WTC11 (cell line): ENCODE results near the gene CDK8. TPM values are rescaled to one million over a fixed set of nuclear protein-coding genes. Genes with fewer than 3 reads are reported as not detected.

ENCODE experiments used
- ATAC-seq: fragments of 200-7000 bp; cut with Tn5 transposase; 2 replicates; pipeline ENCODE4 v1.10.0; 2021; ENCODE audit warnings: mild to moderate bottlenecking, moderate library complexity
- CTCF ChIA-PET: fragments of 300-600 bp; sonication (Branson Sonifier 250); formaldehyde crosslinking; loops from one replicate; lab custom pipeline; 2021; ENCODE audit warnings: antibody characterized with exemption; lab: Charles Lee
- POLR2A ChIA-PET: fragments of 350-600 bp; sonication (Branson Sonifier 250); formaldehyde crosslinking; loops from one replicate; lab custom pipeline; 2021; ENCODE audit warnings: antibody characterized with exemption; lab: Charles Lee
- DNase-seq: peaks from one replicate; pipeline ENCODE4 v3.0.0; 2021; ENCODE audit warnings: low spot score
- H3K27ac Mint-ChIP-seq: 2 replicates; pipeline ENCODE4 v1.8.0; 2021; ENCODE audit warnings: mixed read lengths
- H3K27me3 Mint-ChIP-seq: 2 replicates; pipeline ENCODE4 v1.8.0; 2021; ENCODE audit warnings: low read depth, mild to moderate bottlenecking, moderate library complexity, mixed read lengths
- H3K36me3 Mint-ChIP-seq: 2 replicates; pipeline ENCODE4 v1.8.0; 2021; ENCODE audit warnings: mixed read lengths
- H3K4me1 Mint-ChIP-seq: 2 replicates; pipeline ENCODE4 v1.8.0; 2022; ENCODE audit warnings: mixed read lengths
- H3K4me3 Mint-ChIP-seq: 2 replicates; pipeline ENCODE4 v1.8.0; 2021; ENCODE audit warnings: mild to moderate bottlenecking, moderate library complexity, mixed read lengths
- H3K9me3 Mint-ChIP-seq: 2 replicates; pipeline ENCODE4 v1.8.0; 2021; ENCODE audit warnings: mixed read lengths
- CBFB ChIP-seq: sonication (generic); formaldehyde crosslinking; IDR thresholded peaks from 2 replicates; pipeline ENCODE4 v1.8.1; 2022; ENCODE audit warnings: mild to moderate bottlenecking, low read depth, missing genetic modification reagents
- CREM ChIP-seq: sonication (generic); formaldehyde crosslinking; IDR thresholded peaks from 2 replicates; pipeline ENCODE4 v1.8.1; 2022; ENCODE audit warnings: mild to moderate bottlenecking, missing genetic modification reagents, moderate library complexity
- ETV6 ChIP-seq: sonication (generic); formaldehyde crosslinking; IDR thresholded peaks from 2 replicates; pipeline ENCODE4 v1.8.1; 2022; ENCODE audit warnings: mild to moderate bottlenecking, missing genetic modification reagents
- GABPB1 ChIP-seq: sonication (generic); formaldehyde crosslinking; IDR thresholded peaks from 2 replicates; pipeline ENCODE4 v1.8.1; 2023; ENCODE audit warnings: mild to moderate bottlenecking, missing genetic modification reagents
- KAT7 ChIP-seq: sonication (generic); formaldehyde crosslinking; IDR thresholded peaks from 2 replicates; pipeline ENCODE4 v1.8.1; 2023; ENCODE audit warnings: missing genetic modification reagents, mild to moderate bottlenecking, borderline replicate concordance
- NFATC4 ChIP-seq: fragments of 250-450 bp; sonication (Bioruptor Pico); IDR thresholded peaks from 2 replicates; pipeline ENCODE4 v1.9.0; 2021; ENCODE audit warnings: mild to moderate bottlenecking
- NR1H2 ChIP-seq: sonication (generic); formaldehyde crosslinking; IDR thresholded peaks from 2 replicates; pipeline ENCODE4 v1.9.0; 2021; ENCODE audit warnings: mild to moderate bottlenecking, moderate library complexity, missing genetic modification reagents
- SOX15 ChIP-seq: fragments of 250-450 bp; sonication (Bioruptor Pico); IDR thresholded peaks from 2 replicates; pipeline ENCODE4 v1.9.0; 2021; ENCODE audit warnings: mild to moderate bottlenecking
- TCF7 ChIP-seq: sonication (generic); formaldehyde crosslinking; IDR thresholded peaks from 2 replicates; pipeline ENCODE4 v1.8.0; 2022; ENCODE audit warnings: mild to moderate bottlenecking, low read depth, missing genetic modification reagents, moderate library complexity
- TEAD1 ChIP-seq: sonication (generic); formaldehyde crosslinking; IDR thresholded peaks from 2 replicates; pipeline ENCODE4 v1.8.0; 2022; ENCODE audit warnings: mild to moderate bottlenecking, missing genetic modification reagents
- TEAD4 ChIP-seq: sonication (generic); formaldehyde crosslinking; IDR thresholded peaks from 2 replicates; pipeline ENCODE4 v1.8.0; 2022; ENCODE audit warnings: mild to moderate bottlenecking, missing genetic modification reagents
- ZNF416 ChIP-seq: fragments of 250-450 bp; sonication (Bioruptor Pico); IDR thresholded peaks from 2 replicates; pipeline ENCODE4 v1.9.0; 2021; ENCODE audit warnings: mild to moderate bottlenecking, inconsistent platforms
- ZNF671 ChIP-seq: fragments of 250-450 bp; sonication (Bioruptor Pico); IDR thresholded peaks from 2 replicates; pipeline ENCODE4 v1.8.0; 2021; ENCODE audit warnings: mild to moderate bottlenecking
- total RNA-seq: library from RNA; stranded (reverse); gene quantifications from 3 replicates; pipeline ENCODE4 v1.2.3, GENCODE V29; 2021
- TF ChIP-seq, protein P1 (sequence below): fragments of 250-450 bp; sonication (Bioruptor Pico); IDR thresholded peaks from 2 replicates; pipeline ENCODE4 v1.9.0; 2021; ENCODE audit warnings: mild to moderate bottlenecking
- TF ChIP-seq, protein P2 (sequence below): sonication (generic); formaldehyde crosslinking; IDR thresholded peaks from 2 replicates; pipeline ENCODE4 v1.8.1; 2022; ENCODE audit warnings: mild to moderate bottlenecking, moderate library complexity, missing genetic modification reagents
- TF ChIP-seq, protein P3 (sequence below): sonication (generic); formaldehyde crosslinking; IDR thresholded peaks from 2 replicates; pipeline ENCODE4 v1.8.0; 2022; ENCODE audit warnings: mild to moderate bottlenecking, missing genetic modification reagents
- TF ChIP-seq, protein P4 (sequence below): sonication (generic); formaldehyde crosslinking; IDR thresholded peaks from 2 replicates; pipeline ENCODE4 v1.8.1; 2023; ENCODE audit warnings: mild to moderate bottlenecking, missing genetic modification reagents
- TF ChIP-seq, protein P5 (sequence below): fragments of 250-450 bp; sonication (Bioruptor Pico); IDR thresholded peaks from 2 replicates; pipeline ENCODE4 v1.9.0; 2021; ENCODE audit warnings: mild to moderate bottlenecking

The CDK8 gene
- total RNA-seq, 1 experiment from 2014 or later, result 21.4 TPM

DNA sequence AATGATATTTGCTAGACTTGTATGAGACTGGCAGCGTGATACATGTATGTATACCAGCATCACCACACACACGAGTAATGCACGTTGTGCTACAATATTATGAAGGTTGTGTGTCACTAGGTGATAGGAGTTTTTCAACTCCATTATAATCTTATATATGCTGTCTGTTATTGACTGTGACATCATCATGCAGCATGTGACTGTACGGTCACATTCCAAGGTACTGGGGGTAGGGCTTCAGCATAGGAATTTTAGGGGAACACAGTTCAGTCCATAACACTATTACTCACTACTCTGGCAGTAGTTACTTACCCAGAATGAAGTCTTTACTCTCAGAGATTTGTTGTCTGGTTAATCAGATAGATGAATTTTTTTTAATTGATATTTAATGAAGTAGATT is 91.1 kb downstream of the CDK8 start:
- Mint-ChIP-seq H3K27ac (no peak overlapping the region), H3K4me3 (no peak overlapping the region), H3K36me3 (peaks cover 7% of the 10 kb centered on the region; the same call in 1 of the 2 replicates), H3K27me3 (no peaks in the 10 kb centered on the region), H3K9me3 (no peaks in the 10 kb centered on the region), H3K4me1 (peaks cover 12% of the 10 kb centered on the region)
- no peak for TF ChIP-seq ZNF671
- TF ChIP-seq ETV6 (CRISPR knock-in tag), result no peak
- no peak for TF ChIP-seq ZNF416
- TF ChIP-seq, protein P1, sequence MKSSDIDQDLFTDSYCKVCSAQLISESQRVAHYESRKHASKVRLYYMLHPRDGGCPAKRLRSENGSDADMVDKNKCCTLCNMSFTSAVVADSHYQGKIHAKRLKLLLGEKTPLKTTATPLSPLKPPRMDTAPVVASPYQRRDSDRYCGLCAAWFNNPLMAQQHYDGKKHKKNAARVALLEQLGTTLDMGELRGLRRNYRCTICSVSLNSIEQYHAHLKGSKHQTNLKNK (CRISPR knock-in tag), result no peak
- no peak for TF ChIP-seq NFATC4 (CRISPR knock-in tag)
- TF ChIP-seq CBFB (CRISPR knock-in tag), result no peak
- TF ChIP-seq, protein P2, sequence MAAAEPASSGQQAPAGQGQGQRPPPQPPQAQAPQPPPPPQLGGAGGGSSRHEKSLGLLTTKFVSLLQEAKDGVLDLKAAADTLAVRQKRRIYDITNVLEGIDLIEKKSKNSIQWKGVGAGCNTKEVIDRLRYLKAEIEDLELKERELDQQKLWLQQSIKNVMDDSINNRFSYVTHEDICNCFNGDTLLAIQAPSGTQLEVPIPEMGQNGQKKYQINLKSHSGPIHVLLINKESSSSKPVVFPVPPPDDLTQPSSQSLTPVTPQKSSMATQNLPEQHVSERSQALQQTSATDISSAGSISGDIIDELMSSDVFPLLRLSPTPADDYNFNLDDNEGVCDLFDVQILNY (CRISPR knock-in tag), result no peak
- TF ChIP-seq TCF7 (CRISPR knock-in tag), result no peak
- no peak for TF ChIP-seq NR1H2 (CRISPR knock-in tag)
- POLR2A ChIA-PET, result no interaction called here
- no peak for DNase-seq
- CTCF ChIA-PET, result no interaction called here
- no peak for ATAC-seq

DNA sequence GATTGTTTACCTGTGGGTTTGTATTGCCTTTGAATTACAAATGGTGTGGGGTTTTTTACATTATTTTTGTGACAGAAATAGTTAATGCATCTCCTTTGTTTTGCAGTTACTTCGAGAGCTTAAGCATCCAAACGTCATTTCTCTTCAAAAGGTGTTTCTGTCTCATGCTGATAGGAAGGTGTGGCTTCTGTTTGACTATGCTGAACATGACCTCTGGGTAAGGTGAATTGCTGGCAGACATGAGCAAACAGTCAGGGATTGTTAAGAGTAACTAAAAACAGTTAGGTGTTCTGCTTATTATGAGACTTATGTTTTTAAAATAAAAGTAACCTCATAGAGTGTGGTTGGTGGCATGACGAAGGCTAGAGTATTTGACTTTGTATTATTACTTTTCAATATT is 95.0 kb downstream of the CDK8 start:
- no peak for TF ChIP-seq NFATC4 (CRISPR knock-in tag)
- Mint-ChIP-seq H3K27ac (no peak overlapping the region), H3K36me3 (peaks cover 8% of the 10 kb centered on the region; the same call in 1 of the 2 replicates), H3K4me1 (peaks cover 12% of the 10 kb centered on the region), H3K9me3 (no peaks in the 10 kb centered on the region), H3K27me3 (no peaks in the 10 kb centered on the region), H3K4me3 (no peak overlapping the region)
- DNase-seq (no peak), ATAC-seq (no peak)
- ChIA-PET POLR2A (no interaction called here), CTCF (no interaction called here)

DNA sequence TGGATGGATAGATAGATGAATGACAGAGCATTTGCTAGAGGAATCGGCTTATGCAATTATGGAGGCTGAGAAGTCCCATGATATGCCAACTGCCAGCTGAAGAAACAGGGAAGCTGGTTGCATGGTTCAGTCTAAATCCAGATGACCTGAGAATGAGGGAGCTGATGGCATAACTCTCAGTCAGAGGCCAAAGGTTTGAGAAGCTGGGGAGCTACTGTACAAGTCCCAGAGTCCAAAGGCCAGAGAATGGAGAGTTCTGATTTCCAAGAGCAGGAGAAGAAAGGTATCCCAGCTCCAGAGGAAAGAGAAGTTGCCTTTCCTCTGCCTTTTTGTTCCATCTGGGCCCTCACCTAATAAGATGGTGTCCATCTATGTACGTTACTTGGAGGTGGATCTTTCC is 108.3 kb downstream of the CDK8 start:
- Mint-ChIP-seq H3K4me3 (no peak overlapping the region), H3K9me3 (no peaks in the 10 kb centered on the region), H3K27ac (no peak overlapping the region), H3K36me3 (peaks cover 3% of the 10 kb centered on the region; the same call in 1 of the 2 replicates), H3K4me1 (no peaks in the 10 kb centered on the region), H3K27me3 (no peaks in the 10 kb centered on the region)
- ATAC-seq (no peak), DNase-seq (no peak)
- CTCF ChIA-PET, result no interaction called here
- TF ChIP-seq GABPB1 (CRISPR knock-in tag), result no peak
- POLR2A ChIA-PET, result no interaction called here

DNA sequence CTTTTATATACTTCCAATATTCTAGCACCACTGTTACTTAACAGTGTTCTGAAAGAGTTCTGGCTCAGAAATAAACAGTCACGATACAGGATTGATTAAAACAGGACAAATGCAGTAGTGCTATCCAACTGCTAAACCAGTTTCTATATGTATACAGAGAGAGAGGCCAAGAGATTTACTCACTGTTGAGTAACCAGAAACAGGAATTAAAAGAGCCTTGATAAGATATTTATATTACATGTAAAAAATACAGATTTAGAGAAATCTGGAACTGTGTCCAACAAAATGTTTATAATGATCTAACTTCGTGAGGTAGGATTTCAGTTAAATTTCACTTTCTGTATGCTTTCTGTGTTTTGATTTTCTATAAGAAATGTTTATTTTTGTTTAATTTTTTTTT is 116.6 kb downstream of the CDK8 start:
- ChIA-PET POLR2A (no interaction called here), CTCF (no interaction called here)

DNA sequence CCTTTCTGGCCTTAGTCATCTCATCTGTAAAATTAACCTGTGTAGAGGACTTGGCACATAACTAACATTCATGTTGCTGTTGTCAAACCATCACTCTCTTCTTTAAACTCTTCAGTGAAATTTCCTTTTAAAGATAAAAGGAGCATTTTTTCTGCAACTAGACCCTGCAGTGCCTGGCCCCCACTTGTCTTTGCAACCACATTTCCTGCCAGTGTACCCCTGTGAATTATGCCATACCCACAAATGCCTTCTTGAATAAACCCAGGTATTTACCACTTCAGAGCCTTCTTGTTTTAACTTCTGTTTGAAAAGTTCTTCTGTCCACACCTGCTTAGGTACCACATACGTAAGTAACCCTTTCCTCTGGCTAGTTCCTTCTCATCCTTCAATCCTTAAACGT is 118.8 kb downstream of the CDK8 start:
- ChIA-PET CTCF (no interaction called here), POLR2A (no interaction called here)
- Mint-ChIP-seq H3K4me1 (0 out of 2 replicates have a peak, but pooled peaks cover 2% of the 10 kb centered on the region), H3K4me3 (no peak overlapping the region), H3K9me3 (no peaks in the 10 kb centered on the region), H3K27ac (no peak overlapping the region; the same call in 1 of the 2 replicates), H3K27me3 (no peaks in the 10 kb centered on the region), H3K36me3 (no peaks in the 10 kb centered on the region)
- DNase-seq (no peak), ATAC-seq (no peak)
- no peak for TF ChIP-seq TEAD4 (CRISPR knock-in tag)
- TF ChIP-seq CREM (CRISPR knock-in tag), result no peak
- TF ChIP-seq KAT7, result no peak
- TF ChIP-seq TEAD1, result no peak
- TF ChIP-seq, protein P3, sequence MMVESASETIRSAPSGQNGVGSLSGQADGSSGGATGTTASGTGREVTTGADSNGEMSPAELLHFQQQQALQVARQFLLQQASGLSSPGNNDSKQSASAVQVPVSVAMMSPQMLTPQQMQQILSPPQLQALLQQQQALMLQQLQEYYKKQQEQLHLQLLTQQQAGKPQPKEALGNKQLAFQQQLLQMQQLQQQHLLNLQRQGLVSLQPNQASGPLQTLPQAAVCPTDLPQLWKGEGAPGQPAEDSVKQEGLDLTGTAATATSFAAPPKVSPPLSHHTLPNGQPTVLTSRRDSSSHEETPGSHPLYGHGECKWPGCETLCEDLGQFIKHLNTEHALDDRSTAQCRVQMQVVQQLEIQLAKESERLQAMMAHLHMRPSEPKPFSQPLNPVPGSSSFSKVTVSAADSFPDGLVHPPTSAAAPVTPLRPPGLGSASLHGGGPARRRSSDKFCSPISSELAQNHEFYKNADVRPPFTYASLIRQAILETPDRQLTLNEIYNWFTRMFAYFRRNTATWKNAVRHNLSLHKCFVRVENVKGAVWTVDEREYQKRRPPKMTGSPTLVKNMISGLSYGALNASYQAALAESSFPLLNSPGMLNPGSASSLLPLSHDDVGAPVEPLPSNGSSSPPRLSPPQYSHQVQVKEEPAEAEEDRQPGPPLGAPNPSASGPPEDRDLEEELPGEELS, result no peak
- no peak for TF ChIP-seq SOX15 (CRISPR knock-in tag)
- TF ChIP-seq, protein P1 (CRISPR knock-in tag), result no peak
- TF ChIP-seq, protein P4, sequence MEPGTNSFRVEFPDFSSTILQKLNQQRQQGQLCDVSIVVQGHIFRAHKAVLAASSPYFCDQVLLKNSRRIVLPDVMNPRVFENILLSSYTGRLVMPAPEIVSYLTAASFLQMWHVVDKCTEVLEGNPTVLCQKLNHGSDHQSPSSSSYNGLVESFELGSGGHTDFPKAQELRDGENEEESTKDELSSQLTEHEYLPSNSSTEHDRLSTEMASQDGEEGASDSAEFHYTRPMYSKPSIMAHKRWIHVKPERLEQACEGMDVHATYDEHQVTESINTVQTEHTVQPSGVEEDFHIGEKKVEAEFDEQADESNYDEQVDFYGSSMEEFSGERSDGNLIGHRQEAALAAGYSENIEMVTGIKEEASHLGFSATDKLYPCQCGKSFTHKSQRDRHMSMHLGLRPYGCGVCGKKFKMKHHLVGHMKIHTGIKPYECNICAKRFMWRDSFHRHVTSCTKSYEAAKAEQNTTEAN (CRISPR knock-in tag), result no peak

More for the DNA sequence above, 116.6 kb downstream of the CDK8 start:
- Mint-ChIP-seq H3K4me1 (0 out of 2 replicates have a peak, but pooled peaks cover 2% of the 10 kb centered on the region), H3K27me3 (no peaks in the 10 kb centered on the region), H3K4me3 (no peak overlapping the region), H3K9me3 (no peaks in the 10 kb centered on the region), H3K36me3 (no peaks in the 10 kb centered on the region), H3K27ac (no peak overlapping the region)
- DNase-seq, result no peak
- no peak for ATAC-seq
- TF ChIP-seq, protein P5, sequence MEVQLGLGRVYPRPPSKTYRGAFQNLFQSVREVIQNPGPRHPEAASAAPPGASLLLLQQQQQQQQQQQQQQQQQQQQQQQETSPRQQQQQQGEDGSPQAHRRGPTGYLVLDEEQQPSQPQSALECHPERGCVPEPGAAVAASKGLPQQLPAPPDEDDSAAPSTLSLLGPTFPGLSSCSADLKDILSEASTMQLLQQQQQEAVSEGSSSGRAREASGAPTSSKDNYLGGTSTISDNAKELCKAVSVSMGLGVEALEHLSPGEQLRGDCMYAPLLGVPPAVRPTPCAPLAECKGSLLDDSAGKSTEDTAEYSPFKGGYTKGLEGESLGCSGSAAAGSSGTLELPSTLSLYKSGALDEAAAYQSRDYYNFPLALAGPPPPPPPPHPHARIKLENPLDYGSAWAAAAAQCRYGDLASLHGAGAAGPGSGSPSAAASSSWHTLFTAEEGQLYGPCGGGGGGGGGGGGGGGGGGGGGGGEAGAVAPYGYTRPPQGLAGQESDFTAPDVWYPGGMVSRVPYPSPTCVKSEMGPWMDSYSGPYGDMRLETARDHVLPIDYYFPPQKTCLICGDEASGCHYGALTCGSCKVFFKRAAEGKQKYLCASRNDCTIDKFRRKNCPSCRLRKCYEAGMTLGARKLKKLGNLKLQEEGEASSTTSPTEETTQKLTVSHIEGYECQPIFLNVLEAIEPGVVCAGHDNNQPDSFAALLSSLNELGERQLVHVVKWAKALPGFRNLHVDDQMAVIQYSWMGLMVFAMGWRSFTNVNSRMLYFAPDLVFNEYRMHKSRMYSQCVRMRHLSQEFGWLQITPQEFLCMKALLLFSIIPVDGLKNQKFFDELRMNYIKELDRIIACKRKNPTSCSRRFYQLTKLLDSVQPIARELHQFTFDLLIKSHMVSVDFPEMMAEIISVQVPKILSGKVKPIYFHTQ (CRISPR knock-in tag), result no peak
